ENCODE measurements around the gene ZNF618. TPM values are rescaled to one million over a fixed set of nuclear protein-coding genes. Genes with fewer than 3 reads are reported as not detected.

ZNF618 gene
- total RNA-seq, 4 donors from 2014 or later = 0.26 to 1.2 (median 1.0) TPM

GRCh38 chr9:113844466-113844865, 31.6 kb upstream of the ZNF618 start:
- in situ Hi-C loops (cut with MboI; ENCODE audit: low sequenced_read_pairs in 4 of 4) = no loop called here
- Histone ChIP-seq H3K9me3 (no peaks in the 10 kb centered on the region), H3K27me3 (no peaks in the 10 kb centered on the region), H3K4me1 (no peaks in the 10 kb centered on the region), H3K4me3 (no peak overlapping the region), H3K27ac (no peak overlapping the region), H3K36me3 (no peaks in the 10 kb centered on the region)
- DNase-seq (no peak), ATAC-seq (no peak)
- intact Hi-C loops (cut with DNase I; ENCODE audit: low total_unique reads) = no loop called here
- TF ChIP-seq CTCF (IDR thresholded peaks at IDR 0.05 in 4 of 5, conservative IDR thresholded peaks at IDR 0.05 in 1 of 5) (no peak), POLR2A (IDR thresholded peaks at IDR 0.05) (no peak)

DNA sequence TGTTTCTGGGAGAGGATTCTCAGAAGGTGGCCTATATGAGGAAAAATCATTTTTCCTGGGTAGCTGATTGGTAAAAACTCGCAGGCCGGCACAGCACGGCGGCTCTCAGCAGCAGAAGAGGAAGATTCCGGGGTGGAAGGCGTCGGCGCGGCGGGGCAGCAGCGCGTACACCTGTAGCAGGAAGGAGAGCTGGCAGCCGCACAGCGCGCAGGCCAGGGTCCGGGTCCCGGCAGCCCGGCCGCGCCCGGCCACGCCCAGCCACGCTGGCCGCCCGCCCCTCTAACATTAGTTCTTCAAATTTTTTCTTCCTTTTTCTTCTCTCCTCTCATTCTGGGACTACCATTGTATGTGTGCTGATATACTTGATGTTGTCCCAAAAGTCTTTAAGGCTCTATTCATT, 24.8 kb upstream of the ZNF618 start:
- TF ChIP-seq POLR2A (IDR thresholded peaks at IDR 0.05) (no peak), CTCF (IDR thresholded peaks at IDR 0.05 in 4 of 5, conservative IDR thresholded peaks at IDR 0.05 in 1 of 5) (no peak)
- Histone ChIP-seq H3K36me3 (no peaks in the 10 kb centered on the region), H3K27me3 (no peaks in the 10 kb centered on the region), H3K9me3 (no peaks in the 10 kb centered on the region), H3K27ac (no peak overlapping the region), H3K4me3 (no peak overlapping the region), H3K4me1 (no peaks in the 10 kb centered on the region)
- no peak for DNase-seq
- in situ Hi-C loops (cut with MboI; ENCODE audit: low sequenced_read_pairs in 4 of 4) = no loop called here
- intact Hi-C loops (cut with DNase I; ENCODE audit: low total_unique reads) = loop anchor here (5.0 kb wide), 1 partner anchor 141 kb away; no protein-coding TSS in a partner anchor
- ATAC-seq = no peak

DNA sequence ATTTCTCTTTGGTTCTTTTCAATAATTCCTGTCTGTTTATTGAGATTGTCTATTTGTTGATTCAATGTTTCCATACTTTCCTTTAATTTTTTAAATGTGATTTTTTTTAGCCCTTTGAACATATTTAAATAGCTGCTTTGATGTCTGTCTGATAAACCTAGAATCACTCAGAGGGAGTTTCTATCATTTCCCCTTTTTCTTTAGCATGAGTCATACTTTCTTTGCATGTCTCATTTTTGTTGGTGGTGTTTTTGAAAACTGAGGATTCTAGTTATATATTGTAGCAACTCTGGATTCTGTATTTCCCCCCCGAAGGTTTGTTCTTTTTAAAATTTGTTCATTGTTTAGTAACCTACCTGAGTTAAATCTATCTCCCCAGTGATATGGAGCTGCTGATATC, 24.2 kb upstream of the ZNF618 start:
- H3K27me3 ChIP-seq = no peaks in the 10 kb centered on the region
- intact Hi-C loops (cut with DNase I; ENCODE audit: low total_unique reads) (loop anchor here (2.0 to 5.0 kb wide), 2 partner anchors 111 to 140 kb away; no protein-coding TSS in a partner anchor), in situ Hi-C loops (cut with MboI; ENCODE audit: low sequenced_read_pairs in 4 of 4) (no loop called here)
- H3K36me3 ChIP-seq = no peaks in the 10 kb centered on the region
- H3K27ac ChIP-seq = no peak overlapping the region
- DNase-seq = no peak
- no peak overlapping the region for H3K4me3 ChIP-seq
- no peaks in the 10 kb centered on the region for H3K4me1 ChIP-seq
- no peak for TF ChIP-seq CTCF (IDR thresholded peaks at IDR 0.05 in 4 of 5, conservative IDR thresholded peaks at IDR 0.05 in 1 of 5)
- no peak for TF ChIP-seq POLR2A (IDR thresholded peaks at IDR 0.05)
- H3K9me3 ChIP-seq = no peaks in the 10 kb centered on the region
- ATAC-seq = no peak

- Histone ChIP-seq H3K36me3 (no peaks in the 10 kb centered on the region), H3K27ac (no peak overlapping the region), H3K27me3 (no peaks in the 10 kb centered on the region), H3K4me3 (no peak overlapping the region), H3K9me3 (no peaks in the 10 kb centered on the region), H3K4me1 (no peaks in the 10 kb centered on the region)
- intact Hi-C loops (cut with DNase I; ENCODE audit: low total_unique reads) (loop anchor here (2.0 to 5.0 kb wide), 2 partner anchors 109 to 139 kb away; no protein-coding TSS in a partner anchor), in situ Hi-C loops (cut with MboI; ENCODE audit: low sequenced_read_pairs in 4 of 4) (no loop called here)
- no peak for ATAC-seq
- DNase-seq = no peak
- TF ChIP-seq POLR2A (IDR thresholded peaks at IDR 0.05) (no peak), CTCF (IDR thresholded peaks at IDR 0.05 in 4 of 5, conservative IDR thresholded peaks at IDR 0.05 in 1 of 5) (peak in 3 of 5 experiments; percentile 34 to 53 (median 38))
These were observed 22.8 kb upstream of the ZNF618 start for GRCh38 chr9:113853333-113853732.

DNA sequence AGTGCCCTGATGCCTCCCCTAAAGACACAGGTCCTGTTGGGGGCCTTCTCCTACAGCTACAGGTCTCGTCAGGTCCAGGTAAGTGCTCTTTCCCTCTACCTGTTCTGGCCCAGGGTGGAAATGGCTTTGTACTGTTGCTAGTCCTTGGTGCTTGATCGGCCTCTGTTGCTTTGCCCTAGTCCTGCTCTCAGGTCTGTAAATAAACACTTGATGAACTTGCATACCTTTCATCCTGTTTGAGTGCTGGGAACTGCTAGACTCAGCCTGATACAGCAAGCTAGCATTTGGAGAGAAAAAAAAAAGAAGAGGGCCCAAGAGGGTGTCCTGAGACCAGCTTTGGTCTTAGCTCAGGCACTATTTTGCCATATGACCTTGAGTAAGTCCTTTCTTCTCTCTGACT, 21.8 kb upstream of the ZNF618 start:
- Histone ChIP-seq H3K9me3 (no peaks in the 10 kb centered on the region), H3K36me3 (no peaks in the 10 kb centered on the region), H3K4me3 (no peak overlapping the region), H3K27ac (no peak overlapping the region), H3K27me3 (no peaks in the 10 kb centered on the region), H3K4me1 (no peaks in the 10 kb centered on the region)
- DNase-seq = no peak
- in situ Hi-C loops (cut with MboI; ENCODE audit: low sequenced_read_pairs in 4 of 4) = no loop called here
- ATAC-seq = no peak
- intact Hi-C loops (cut with DNase I; ENCODE audit: low total_unique reads) = loop anchor here (5.0 kb wide), 1 partner anchor 138 kb away; no protein-coding TSS in a partner anchor
- TF ChIP-seq POLR2A (IDR thresholded peaks at IDR 0.05) (no peak), CTCF (IDR thresholded peaks at IDR 0.05 in 4 of 5, conservative IDR thresholded peaks at IDR 0.05 in 1 of 5) (no peak)
